ENCODE measurements around the gene KCNK2.

GRCh38 chr1:215215846-215216245 is 133.3 kb downstream of the KCNK2 start:
- TF ChIP-seq POLR2A (IDR thresholded peaks at IDR 0.05; ENCODE audit: low read length) (no peak), GATA1 (IDR thresholded peaks at IDR 0.05; ENCODE audit: low read depth, low read length) (no peak)
